ENCODE data around the gene TIGIT.

Gene TIGIT

DNA sequence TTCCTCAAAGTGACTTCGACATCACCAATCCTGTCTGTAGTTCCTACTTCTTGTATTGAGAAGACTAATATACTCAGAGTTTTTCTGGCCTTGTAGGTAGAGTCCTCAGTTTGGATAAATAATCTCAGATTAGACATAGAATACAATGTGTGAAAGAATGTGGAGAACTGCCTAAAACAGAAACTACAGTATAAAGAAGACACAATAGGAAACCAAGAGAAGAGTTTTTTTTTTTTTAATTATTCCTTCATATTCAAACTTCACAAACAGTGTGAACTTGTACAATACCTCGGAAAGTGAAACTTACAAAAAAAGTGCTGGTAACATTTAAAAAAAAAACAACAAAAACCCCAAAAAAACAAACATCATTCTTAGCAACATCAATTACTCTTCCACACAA lies 20.5 kb downstream of the TIGIT start:
- TF ChIP-seq POLR2AphosphoS5 (IDR thresholded peaks at IDR 0.05; ENCODE audit: low read depth, low read length), result no peak
- no peak for TF ChIP-seq POLR2A (IDR thresholded peaks at IDR 0.05; ENCODE audit: low read depth, low read length)
- no peak for TF ChIP-seq TAF1 (IDR thresholded peaks at IDR 0.05; ENCODE audit: borderline replicate concordance, low read depth, low read length)
- DNase-seq (ENCODE audit: insufficient read length), result no peak
- FAIRE-seq, result no peak

DNA sequence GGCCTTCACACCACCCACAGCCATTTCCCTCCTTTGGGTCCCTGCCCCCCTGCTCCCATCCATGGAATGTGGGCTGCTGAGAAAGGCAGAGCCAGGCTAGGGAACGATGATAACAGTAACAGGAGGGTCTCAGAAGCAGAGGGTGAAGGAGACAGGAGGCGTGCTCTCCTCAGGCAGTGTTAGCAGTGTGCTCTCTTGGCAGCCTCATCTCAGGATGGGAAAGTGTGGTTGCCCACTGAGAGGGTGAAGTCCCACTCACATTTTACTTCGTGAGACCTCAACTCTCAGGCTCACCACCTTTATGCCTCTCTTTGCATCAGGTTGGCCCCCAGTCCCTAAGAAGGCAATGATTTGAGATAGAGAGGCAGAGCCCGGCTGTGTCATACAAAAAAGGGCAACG lies 24.5 kb downstream of the TIGIT start:
- TF ChIP-seq POLR2AphosphoS5 (IDR thresholded peaks at IDR 0.05; ENCODE audit: low read depth, low read length) (no peak), POLR2A (IDR thresholded peaks at IDR 0.05; ENCODE audit: low read depth, low read length) (no peak), TAF1 (IDR thresholded peaks at IDR 0.05; ENCODE audit: borderline replicate concordance, low read depth, low read length) (no peak)
- FAIRE-seq (no peak), DNase-seq (ENCODE audit: insufficient read length) (no peak)

DNA sequence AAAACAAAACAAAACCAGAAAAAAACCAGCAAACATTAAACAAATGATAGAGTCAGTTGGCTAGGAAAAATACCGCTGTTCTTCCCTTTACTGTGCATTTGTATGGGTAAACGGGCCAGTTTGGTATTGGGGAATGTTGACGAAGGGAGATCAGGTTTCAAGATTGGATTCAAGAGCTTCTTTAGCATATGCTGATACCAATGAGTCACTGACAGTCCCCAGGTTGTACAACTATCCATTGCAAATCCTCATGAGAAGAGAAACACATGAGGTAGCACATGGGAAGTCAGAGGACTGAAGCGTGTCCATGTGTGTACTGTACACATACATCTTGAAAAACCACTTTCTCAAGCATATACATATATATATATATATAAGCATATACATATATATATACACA lies 25.6 kb downstream of the TIGIT start:
- no peak for FAIRE-seq
- TF ChIP-seq TAF1 (IDR thresholded peaks at IDR 0.05; ENCODE audit: borderline replicate concordance, low read depth, low read length) (no peak), POLR2AphosphoS5 (IDR thresholded peaks at IDR 0.05; ENCODE audit: low read depth, low read length) (no peak), POLR2A (IDR thresholded peaks at IDR 0.05; ENCODE audit: low read depth, low read length) (no peak)
- no peak for DNase-seq (ENCODE audit: insufficient read length)

DNA sequence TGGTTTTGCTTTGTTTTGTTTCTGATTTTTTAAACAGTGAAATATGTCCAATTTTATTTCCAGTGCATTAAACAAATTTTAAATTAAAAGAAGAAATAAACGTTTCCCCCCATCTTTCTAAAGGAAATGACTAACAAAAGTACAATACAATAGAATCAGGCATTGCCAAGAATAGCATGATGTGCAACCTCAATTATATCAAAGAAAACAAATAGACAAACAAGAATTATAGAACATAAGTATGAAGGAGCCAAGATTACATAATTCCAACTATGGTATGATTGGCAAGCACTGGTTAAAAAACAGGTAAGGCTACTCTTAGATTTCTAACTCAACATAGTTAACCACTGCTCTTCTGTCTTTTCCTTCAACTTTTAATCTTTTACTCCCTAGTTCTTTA lies 26.4 kb downstream of the TIGIT start:
- TF ChIP-seq POLR2A (IDR thresholded peaks at IDR 0.05; ENCODE audit: low read depth, low read length), result no peak
- TF ChIP-seq TAF1 (IDR thresholded peaks at IDR 0.05; ENCODE audit: borderline replicate concordance, low read depth, low read length), result no peak
- TF ChIP-seq POLR2AphosphoS5 (IDR thresholded peaks at IDR 0.05; ENCODE audit: low read depth, low read length), result no peak
- DNase-seq (ENCODE audit: insufficient read length) (no peak), FAIRE-seq (no peak)

DNA sequence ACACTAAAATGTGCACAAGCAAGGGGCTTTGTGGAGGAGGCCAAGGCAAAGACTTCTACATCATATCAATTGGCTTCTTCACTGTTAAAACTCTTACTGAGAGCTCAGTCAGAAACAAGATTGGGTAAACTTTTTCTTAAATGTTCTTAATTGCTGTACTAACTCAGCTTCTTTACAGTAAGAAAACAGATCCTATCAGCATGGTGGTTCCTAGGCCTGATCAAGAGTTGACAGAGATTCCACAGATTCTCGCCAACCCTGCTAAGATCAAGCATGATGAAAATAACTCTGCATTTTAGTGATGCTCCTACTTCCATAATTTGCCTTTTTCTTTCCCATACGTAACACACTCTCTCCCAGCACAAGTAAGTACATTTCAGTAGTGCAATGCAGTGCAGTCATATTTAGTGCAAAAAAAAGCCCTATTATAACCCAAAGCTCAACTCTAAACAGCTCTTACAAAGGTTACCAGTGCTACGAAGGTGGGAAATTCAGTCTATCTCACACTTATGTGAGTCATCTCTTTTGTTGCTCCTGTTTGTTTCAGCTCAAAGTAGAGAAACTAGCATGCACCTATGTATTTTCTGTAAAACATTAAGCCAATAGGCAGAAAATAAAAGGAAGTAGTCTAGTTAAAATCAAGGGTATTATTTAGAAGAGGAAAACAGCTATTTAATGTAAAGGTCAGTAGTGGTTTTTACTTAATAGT lies 29.9 kb downstream of the TIGIT start:
- no peak for FAIRE-seq
- TF ChIP-seq TAF1 (IDR thresholded peaks at IDR 0.05; ENCODE audit: borderline replicate concordance, low read depth, low read length) (no peak), POLR2A (IDR thresholded peaks at IDR 0.05; ENCODE audit: low read depth, low read length) (no peak), POLR2AphosphoS5 (IDR thresholded peaks at IDR 0.05; ENCODE audit: low read depth, low read length) (no peak)
- no peak for DNase-seq (ENCODE audit: insufficient read length)

DNA sequence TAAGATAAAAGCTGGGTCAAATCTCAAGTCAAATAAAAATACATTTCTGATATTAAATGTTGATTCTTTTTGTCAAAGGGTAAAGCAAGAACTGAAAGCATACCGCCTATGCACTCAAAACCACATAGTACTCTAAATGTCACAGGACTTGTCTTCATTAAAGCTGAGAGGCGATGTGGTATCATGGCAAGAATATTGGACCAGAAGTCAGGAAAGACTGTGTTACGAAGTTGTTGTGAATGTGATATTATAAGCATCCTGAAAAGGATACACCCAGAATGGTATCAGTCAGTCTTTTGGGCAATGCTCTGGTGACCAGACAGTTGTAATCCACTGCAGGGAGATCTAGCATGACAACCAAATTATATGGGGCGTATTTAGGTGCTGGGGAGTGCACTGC lies 33.8 kb downstream of the TIGIT start:
- TF ChIP-seq POLR2AphosphoS5 (IDR thresholded peaks at IDR 0.05; ENCODE audit: low read depth, low read length) (no peak), TAF1 (IDR thresholded peaks at IDR 0.05; ENCODE audit: borderline replicate concordance, low read depth, low read length) (no peak), POLR2A (IDR thresholded peaks at IDR 0.05; ENCODE audit: low read depth, low read length) (no peak)
- DNase-seq (ENCODE audit: insufficient read length), result no peak
- FAIRE-seq, result peak; percentile 30

DNA sequence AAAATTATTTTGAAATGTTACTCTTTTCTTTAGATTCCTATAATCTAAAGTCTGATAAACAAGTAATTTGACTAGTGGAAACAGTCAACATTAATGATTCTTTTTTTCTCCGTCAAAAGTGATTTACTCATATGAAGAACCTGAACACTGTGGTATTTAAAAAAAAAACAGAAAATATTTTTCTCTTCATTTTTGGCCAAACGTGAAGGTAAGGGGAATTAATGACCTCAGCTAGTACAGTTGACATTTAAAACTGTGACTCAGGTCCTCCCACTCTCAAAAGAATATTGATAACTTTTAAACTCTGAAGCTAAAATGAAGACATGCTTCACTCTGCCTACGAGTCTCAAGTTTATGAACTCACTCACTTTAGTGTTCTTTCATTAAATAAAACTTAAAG lies 34.5 kb downstream of the TIGIT start:
- FAIRE-seq, result no peak
- no peak for DNase-seq (ENCODE audit: insufficient read length)
- TF ChIP-seq POLR2A (IDR thresholded peaks at IDR 0.05; ENCODE audit: low read depth, low read length) (no peak), POLR2AphosphoS5 (IDR thresholded peaks at IDR 0.05; ENCODE audit: low read depth, low read length) (no peak), TAF1 (IDR thresholded peaks at IDR 0.05; ENCODE audit: borderline replicate concordance, low read depth, low read length) (no peak)

DNA sequence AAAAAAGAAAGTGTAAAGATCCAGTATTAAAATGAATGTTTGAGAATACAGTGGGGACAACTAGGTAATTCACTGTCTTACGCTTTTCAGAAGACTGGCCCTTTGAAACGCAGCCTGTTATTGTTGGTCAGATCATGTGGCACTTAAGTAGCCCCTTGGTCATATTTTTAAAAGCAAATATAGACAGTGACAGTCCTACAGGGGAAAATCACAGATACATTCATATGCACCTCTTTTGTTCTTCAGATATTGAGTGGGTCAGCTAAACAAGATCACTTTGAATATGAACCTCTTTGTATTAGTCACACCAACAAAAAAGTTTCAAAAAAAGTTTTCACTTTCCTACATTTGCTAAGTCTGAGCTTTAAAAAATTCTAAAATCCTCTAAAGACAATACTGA lies 36.0 kb downstream of the TIGIT start:
- no peak for DNase-seq (ENCODE audit: insufficient read length)
- no peak for FAIRE-seq

DNA sequence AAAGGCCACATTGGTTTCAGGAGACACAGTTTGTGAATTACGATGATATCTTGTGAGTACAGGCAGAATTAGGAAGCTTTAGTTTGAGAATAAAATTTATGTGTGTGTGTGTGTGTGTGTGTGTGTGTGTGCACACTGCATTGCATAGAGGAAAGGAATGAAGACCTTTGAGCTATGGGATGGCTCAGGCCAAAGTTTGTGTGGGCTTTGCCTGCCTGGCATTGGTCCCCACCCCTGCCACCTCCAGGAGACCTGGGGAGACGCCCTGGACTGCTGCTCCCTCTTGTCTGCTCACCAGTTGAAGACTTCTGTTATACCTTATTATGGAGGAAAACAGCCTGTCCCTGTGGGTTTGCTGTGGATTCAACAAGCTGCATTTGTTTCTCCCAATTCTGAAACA lies 37.2 kb downstream of the TIGIT start:
- DNase-seq (ENCODE audit: insufficient read length), result no peak
- FAIRE-seq, result no peak
- TF ChIP-seq POLR2A (IDR thresholded peaks at IDR 0.05; ENCODE audit: low read depth, low read length) (no peak), POLR2AphosphoS5 (IDR thresholded peaks at IDR 0.05; ENCODE audit: low read depth, low read length) (no peak), TAF1 (IDR thresholded peaks at IDR 0.05; ENCODE audit: borderline replicate concordance, low read depth, low read length) (no peak)

More for the DNA sequence above, 36.0 kb downstream of the TIGIT start:
- TF ChIP-seq POLR2AphosphoS5 (IDR thresholded peaks at IDR 0.05; ENCODE audit: low read depth, low read length) (no peak), POLR2A (IDR thresholded peaks at IDR 0.05; ENCODE audit: low read depth, low read length) (no peak), TAF1 (IDR thresholded peaks at IDR 0.05; ENCODE audit: borderline replicate concordance, low read depth, low read length) (no peak)

DNA sequence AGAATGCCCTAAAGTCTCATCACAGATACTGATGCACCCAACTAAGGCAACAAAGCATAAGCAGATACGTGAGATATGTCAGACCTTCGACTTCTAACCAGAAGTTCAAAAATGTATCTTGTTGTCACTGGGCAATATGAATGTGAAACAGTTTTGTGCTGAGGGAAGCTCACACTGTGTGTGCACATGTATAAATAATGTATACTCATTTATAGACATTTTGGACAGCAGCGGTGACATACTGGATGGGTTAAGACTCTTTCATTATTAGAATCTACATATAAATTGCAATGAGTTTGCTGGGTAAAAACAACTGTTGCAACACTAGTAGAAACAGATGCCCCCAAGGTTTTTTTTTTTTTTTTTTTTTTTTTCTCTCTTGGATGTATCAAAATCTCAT lies 37.9 kb downstream of the TIGIT start:
- FAIRE-seq (peak; percentile 56), DNase-seq (ENCODE audit: insufficient read length) (no peak)
- TF ChIP-seq POLR2AphosphoS5 (IDR thresholded peaks at IDR 0.05; ENCODE audit: low read depth, low read length) (no peak), TAF1 (IDR thresholded peaks at IDR 0.05; ENCODE audit: borderline replicate concordance, low read depth, low read length) (no peak), POLR2A (IDR thresholded peaks at IDR 0.05; ENCODE audit: low read depth, low read length) (no peak)

DNA sequence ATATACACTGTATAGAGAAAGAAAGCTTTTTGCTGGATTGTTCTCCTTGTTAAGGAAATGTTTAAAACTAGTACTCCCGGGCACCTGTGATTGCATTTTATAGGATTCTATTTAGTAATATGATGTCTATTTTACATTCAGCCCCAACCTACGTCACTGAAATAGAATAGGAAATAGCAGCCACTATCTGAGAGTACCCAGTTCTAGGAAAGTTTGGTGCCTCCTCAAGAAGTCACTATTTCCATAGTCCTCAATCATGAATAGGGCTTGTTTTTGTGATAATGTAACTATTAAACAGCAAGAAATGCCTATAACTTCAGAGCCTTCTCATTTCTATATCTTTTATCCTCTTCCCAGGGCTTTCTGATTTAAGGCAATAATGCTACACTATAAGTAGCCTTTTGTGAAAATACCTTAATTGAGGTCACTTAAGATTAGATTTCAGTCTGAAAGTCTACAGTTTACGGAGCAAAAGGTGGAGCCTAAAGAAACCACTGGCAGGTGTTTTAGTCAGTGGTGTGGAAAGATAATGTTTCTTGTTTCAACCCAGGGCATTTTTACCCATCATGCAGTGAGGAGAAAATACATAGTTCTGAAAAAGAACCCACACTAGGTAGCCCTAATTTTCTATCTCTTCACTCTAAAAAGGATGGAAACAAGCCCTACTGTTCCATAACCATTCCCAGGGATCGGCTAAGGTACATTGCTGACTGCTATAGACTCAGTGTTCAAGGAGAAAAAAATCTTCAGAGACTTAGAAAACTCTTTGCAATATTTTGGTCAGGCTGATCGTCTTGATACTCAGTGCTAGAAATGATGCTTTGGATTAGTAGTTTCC lies 38.7 kb downstream of the TIGIT start:
- FAIRE-seq (no peak), DNase-seq (ENCODE audit: insufficient read length) (no peak)
- no peak for TF ChIP-seq POLR2A (IDR thresholded peaks at IDR 0.05; ENCODE audit: low read depth, low read length)
- TF ChIP-seq POLR2AphosphoS5 (IDR thresholded peaks at IDR 0.05; ENCODE audit: low read depth, low read length), result no peak
- no peak for TF ChIP-seq TAF1 (IDR thresholded peaks at IDR 0.05; ENCODE audit: borderline replicate concordance, low read depth, low read length)
